Neutrophil (primary cell): Measurements from ENCODE around the gene ENKUR.

Source experiments
- H3K27ac ChIP-seq: fragments of 200-600 bp; sonication (generic); 2 replicates; pipeline ENCODE4 v1.5.1; 2016; ENCODE audit warnings: mild to moderate bottlenecking, moderate library complexity
- H3K27me3 ChIP-seq: fragments of 200-600 bp; sonication (generic); 2 replicates; pipeline ENCODE4 v1.6.0; 2016; ENCODE audit warnings: mild to moderate bottlenecking
- H3K36me3 ChIP-seq: fragments of 200-600 bp; sonication (generic); 2 replicates; pipeline ENCODE4 v1.5.1; 2017
- H3K4me1 ChIP-seq, 2 experiments: fragments of 200-600 bp in 1 of 2; sonication (generic) in 1 of 2; 1 replicate in 1 of 2; 2 replicates in 1 of 2; pipeline versions ENCODE4 v1.5.1 to v1.6.1; 2013 to 2016; ENCODE audit warnings: low read depth in 1 of 2, low read length in 1 of 2, mild to moderate bottlenecking in 1 of 2, moderate library complexity in 1 of 2; ENCODE audit not compliant: control insufficient read depth in 1 of 2, insufficient read depth in 1 of 2
- H3K4me3 ChIP-seq, 2 experiments: fragments of 200-600 bp in 1 of 2; sonication (generic) in 1 of 2; 1 replicate in 1 of 2; 2 replicates in 1 of 2; pipeline ENCODE4 v1.5.1; 2013 to 2016; ENCODE audit warnings: low read depth in 1 of 2, low read length in 1 of 2, mild to moderate bottlenecking in 1 of 2, moderate library complexity in 1 of 2
- H3K9me3 ChIP-seq: fragments of 200-600 bp; sonication (generic); 2 replicates; pipeline ENCODE4 v1.5.1; 2016
- TF ChIP-seq, protein P1 (sequence below): fragments of 200-600 bp; sonication (generic); IDR thresholded peaks from 2 replicates; pipeline ENCODE4 v1.5.1; 2016; ENCODE audit warnings: antibody characterized with exemption

ENKUR gene

DNA sequence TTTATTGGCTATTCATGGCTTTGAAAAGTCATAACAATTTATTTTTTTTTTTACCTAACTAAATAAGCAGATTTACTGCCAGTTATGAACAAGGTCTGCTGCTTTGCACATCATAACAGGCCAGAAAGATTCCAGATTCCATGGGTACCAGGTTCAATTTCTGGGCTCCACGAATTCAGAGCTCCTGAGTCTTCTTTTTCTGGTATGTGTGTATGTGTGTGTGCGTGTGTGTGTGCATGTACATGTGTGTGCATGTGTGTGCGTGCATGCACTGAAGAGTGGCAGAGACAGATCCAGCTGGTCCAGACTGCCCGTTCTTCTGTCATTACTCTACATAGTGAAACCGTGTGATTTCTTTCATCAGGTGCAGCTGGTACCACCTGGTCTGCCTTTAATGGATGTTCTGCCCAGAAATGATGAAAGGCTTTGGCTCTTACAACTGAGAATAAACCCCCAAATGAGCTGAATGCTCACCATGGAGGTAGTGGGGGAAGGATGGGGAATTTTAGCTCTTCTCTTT lies 48.9 kb downstream of the ENKUR start:
- Histone ChIP-seq H3K36me3 (no peaks in the 10 kb centered on the region), H3K27ac (no peak overlapping the region), H3K4me3 (no peak overlapping the region), H3K9me3 (no peaks in the 10 kb centered on the region), H3K4me1 (no peaks in the 10 kb centered on the region), H3K27me3 (no peaks in the 10 kb centered on the region)
- TF ChIP-seq, protein P1, sequence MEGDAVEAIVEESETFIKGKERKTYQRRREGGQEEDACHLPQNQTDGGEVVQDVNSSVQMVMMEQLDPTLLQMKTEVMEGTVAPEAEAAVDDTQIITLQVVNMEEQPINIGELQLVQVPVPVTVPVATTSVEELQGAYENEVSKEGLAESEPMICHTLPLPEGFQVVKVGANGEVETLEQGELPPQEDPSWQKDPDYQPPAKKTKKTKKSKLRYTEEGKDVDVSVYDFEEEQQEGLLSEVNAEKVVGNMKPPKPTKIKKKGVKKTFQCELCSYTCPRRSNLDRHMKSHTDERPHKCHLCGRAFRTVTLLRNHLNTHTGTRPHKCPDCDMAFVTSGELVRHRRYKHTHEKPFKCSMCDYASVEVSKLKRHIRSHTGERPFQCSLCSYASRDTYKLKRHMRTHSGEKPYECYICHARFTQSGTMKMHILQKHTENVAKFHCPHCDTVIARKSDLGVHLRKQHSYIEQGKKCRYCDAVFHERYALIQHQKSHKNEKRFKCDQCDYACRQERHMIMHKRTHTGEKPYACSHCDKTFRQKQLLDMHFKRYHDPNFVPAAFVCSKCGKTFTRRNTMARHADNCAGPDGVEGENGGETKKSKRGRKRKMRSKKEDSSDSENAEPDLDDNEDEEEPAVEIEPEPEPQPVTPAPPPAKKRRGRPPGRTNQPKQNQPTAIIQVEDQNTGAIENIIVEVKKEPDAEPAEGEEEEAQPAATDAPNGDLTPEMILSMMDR, result no peak

DNA sequence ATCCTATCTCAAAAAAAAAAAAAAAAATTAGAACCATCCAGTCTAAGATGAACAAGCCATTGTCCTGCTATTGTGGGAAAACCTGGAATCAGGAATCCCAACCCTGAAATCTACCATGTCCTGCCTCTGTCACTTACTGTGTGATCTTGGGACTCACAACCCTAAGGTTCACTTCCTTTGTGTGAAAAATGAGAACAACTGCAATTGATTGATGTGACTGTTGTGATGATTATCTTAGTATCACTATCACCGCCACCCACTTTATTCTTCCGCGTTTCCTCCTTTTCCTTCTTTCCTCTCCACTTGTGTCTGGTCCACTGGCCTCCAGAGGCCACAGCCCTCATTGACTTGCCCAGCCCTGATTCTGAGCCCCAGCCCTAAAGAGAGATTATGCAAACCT lies 50.9 kb downstream of the ENKUR start:
- H3K9me3 ChIP-seq, result no peaks in the 10 kb centered on the region
- H3K4me1 ChIP-seq, result no peaks in the 10 kb centered on the region
- H3K4me3 ChIP-seq, result no peak overlapping the region
- H3K36me3 ChIP-seq, result no peaks in the 10 kb centered on the region
- TF ChIP-seq, protein P1, result no peak
- no peaks in the 10 kb centered on the region for H3K27me3 ChIP-seq
- H3K27ac ChIP-seq, result no peak overlapping the region

DNA sequence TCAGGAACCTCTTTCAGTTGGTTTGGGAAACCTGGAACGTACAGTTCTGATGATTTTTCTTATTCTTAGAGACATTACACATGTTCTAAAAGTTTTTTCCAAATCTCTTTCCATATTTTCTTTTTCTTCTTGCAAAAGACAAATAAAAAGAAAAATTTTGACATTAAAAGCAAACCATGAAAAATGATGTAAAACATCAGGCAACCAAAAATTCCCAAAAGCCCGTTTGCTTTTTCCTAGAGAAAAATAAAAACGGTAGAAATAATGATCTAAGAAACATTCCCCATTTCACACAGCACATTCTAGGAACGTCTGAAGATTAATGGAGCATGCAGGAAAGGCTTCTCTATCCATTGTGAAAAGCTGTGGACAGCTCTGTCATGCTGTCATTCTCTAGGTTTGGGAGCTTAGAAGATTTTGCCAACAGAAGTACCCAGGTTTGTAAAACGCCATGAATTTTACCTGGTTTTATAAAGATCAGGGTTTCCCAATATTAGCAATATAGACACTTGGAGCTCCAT lies 52.4 kb downstream of the ENKUR start:
- Histone ChIP-seq H3K4me1 (no peaks in the 10 kb centered on the region), H3K4me3 (no peak overlapping the region), H3K27me3 (no peaks in the 10 kb centered on the region), H3K27ac (no peak overlapping the region), H3K9me3 (no peaks in the 10 kb centered on the region), H3K36me3 (no peaks in the 10 kb centered on the region)
- TF ChIP-seq, protein P1, result no peak

DNA sequence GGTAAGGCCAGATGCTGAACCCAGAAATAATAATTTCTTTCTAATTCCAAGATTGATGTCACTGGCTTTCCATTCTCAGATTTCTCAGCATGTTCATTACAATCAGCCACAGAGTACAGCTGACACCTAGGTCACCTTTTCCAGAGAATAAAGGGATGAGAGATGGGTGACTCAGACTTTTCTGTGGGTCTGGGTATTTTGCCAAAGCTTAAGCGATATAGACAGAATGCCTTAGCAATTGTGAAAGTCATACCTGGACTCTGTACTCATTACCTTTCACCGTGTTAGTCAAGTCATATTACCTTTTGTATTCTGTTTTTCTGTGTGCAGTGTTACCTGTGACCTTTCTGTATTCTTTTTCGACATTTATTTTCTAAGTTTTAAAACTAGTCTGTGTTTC lies 53.0 kb downstream of the ENKUR start:
- TF ChIP-seq, protein P1, result no peak
- Histone ChIP-seq H3K27ac (no peak overlapping the region), H3K9me3 (no peaks in the 10 kb centered on the region), H3K4me3 (no peak overlapping the region), H3K36me3 (no peaks in the 10 kb centered on the region), H3K27me3 (no peaks in the 10 kb centered on the region), H3K4me1 (no peaks in the 10 kb centered on the region)

DNA sequence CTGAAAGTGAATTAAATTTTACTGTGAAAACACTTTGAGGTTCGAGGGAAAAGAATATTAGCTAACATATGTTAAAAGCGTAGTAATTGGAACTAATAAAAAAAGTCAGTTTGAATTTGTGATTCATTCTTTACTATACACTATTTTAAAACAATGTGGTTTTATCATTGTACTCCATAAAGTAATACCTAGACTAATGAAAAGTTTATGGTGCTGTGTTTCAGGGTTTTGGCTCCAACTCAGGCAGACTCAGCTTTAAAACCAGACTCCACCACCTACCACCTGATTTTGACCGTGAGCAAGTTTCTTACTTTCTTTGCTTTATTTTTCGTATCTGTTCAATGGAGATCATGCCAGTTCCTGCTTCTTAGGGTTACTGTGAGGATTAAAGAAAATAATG lies 54.4 kb downstream of the ENKUR start:
- Histone ChIP-seq H3K36me3 (no peaks in the 10 kb centered on the region), H3K4me3 (no peak overlapping the region), H3K27ac (no peak overlapping the region), H3K9me3 (no peaks in the 10 kb centered on the region), H3K27me3 (no peaks in the 10 kb centered on the region), H3K4me1 (no peaks in the 10 kb centered on the region)
- TF ChIP-seq, protein P1, result no peak

DNA sequence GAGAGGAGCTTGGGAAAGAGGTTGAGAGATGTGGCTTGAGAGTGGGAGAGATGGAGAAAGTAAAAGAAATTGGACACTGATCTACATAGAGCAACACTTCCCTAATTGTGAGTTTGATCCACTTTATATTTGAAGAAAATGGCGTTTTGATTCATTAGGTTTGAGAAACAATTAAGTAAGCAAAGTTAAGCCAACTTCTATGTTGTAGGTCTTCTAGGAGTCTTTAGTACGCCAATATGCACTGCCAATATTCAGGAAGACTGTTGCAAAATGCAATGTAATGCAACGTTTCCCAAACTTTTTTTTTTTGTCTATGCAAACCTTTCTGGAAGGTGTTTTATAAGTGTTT lies 56.6 kb downstream of the ENKUR start:
- Histone ChIP-seq H3K9me3 (no peaks in the 10 kb centered on the region), H3K4me1 (no peaks in the 10 kb centered on the region), H3K36me3 (no peaks in the 10 kb centered on the region), H3K27me3 (peaks cover 6% of the 10 kb centered on the region), H3K4me3 (no peak overlapping the region), H3K27ac (no peak overlapping the region)
- TF ChIP-seq, protein P1, result no peak
